Neutrophil (primary cell): Measurements from ENCODE around the gene CCDC78.

Source experiments
- H3K27ac ChIP-seq: fragments of 200-600 bp; sonication (generic); 2 replicates; pipeline ENCODE4 v1.5.1; 2016; ENCODE audit warnings: mild to moderate bottlenecking, moderate library complexity
- H3K27me3 ChIP-seq: fragments of 200-600 bp; sonication (generic); 2 replicates; pipeline ENCODE4 v1.6.0; 2016; ENCODE audit warnings: mild to moderate bottlenecking
- H3K36me3 ChIP-seq: fragments of 200-600 bp; sonication (generic); 2 replicates; pipeline ENCODE4 v1.5.1; 2017
- H3K4me1 ChIP-seq, 2 experiments: fragments of 200-600 bp in 1 of 2; sonication (generic) in 1 of 2; 1 replicate in 1 of 2; 2 replicates in 1 of 2; pipeline versions ENCODE4 v1.5.1 to v1.6.1; 2013 to 2016; ENCODE audit warnings: low read depth in 1 of 2, low read length in 1 of 2, mild to moderate bottlenecking in 1 of 2, moderate library complexity in 1 of 2; ENCODE audit not compliant: control insufficient read depth in 1 of 2, insufficient read depth in 1 of 2
- H3K4me3 ChIP-seq, 2 experiments: fragments of 200-600 bp in 1 of 2; sonication (generic) in 1 of 2; 1 replicate in 1 of 2; 2 replicates in 1 of 2; pipeline ENCODE4 v1.5.1; 2013 to 2016; ENCODE audit warnings: low read depth in 1 of 2, low read length in 1 of 2, mild to moderate bottlenecking in 1 of 2, moderate library complexity in 1 of 2
- H3K9me3 ChIP-seq: fragments of 200-600 bp; sonication (generic); 2 replicates; pipeline ENCODE4 v1.5.1; 2016
- CTCF ChIP-seq: fragments of 200-600 bp; sonication (generic); IDR thresholded peaks from 2 replicates; pipeline ENCODE4 v1.5.1; 2016; ENCODE audit warnings: antibody characterized with exemption

CCDC78 gene

GRCh38 chr16:705431-706188, 20.6 kb downstream of the CCDC78 start, which contains the start of gene FBXL16:
Gene FBXL16, minus strand, starts transcription at chr16:705801. Its CDS starts 8,396 bp downstream, at chr16:697405.
- Histone ChIP-seq H3K4me3 (no peak within 1 kb of the TSS), H3K27me3 (peaks cover 99% of the 10 kb centered on the region), H3K4me1 (no peaks in the 10 kb centered on the region)

GRCh38 chr16:704552-705380, 21.5 kb downstream of the CCDC78 start:
- no peaks in the 10 kb centered on the region for H3K4me1 ChIP-seq
- TF ChIP-seq CTCF, result no peak
- H3K27ac ChIP-seq, result no peak overlapping the region
- peaks cover 99% of the 10 kb centered on the region for H3K27me3 ChIP-seq
- H3K36me3 ChIP-seq, result no peaks in the 10 kb centered on the region
- no peak overlapping the region for H3K4me3 ChIP-seq
- no peaks in the 10 kb centered on the region for H3K9me3 ChIP-seq

More at GRCh38 chr16:705431-706188, 20.6 kb downstream of the CCDC78 start, which contains the start of gene FBXL16:
- TF ChIP-seq CTCF, result no peak
- Histone ChIP-seq H3K9me3 (no peaks in the 10 kb centered on the region), H3K36me3 (no peaks in the 10 kb centered on the region), H3K27ac (no peak within 1 kb of the TSS)

- Histone ChIP-seq H3K4me1 (no peaks in the 10 kb centered on the region), H3K27ac (no peak overlapping the region), H3K9me3 (no peaks in the 10 kb centered on the region), H3K36me3 (no peaks in the 10 kb centered on the region), H3K27me3 (peaks cover 99% of the 10 kb centered on the region), H3K4me3 (no peak overlapping the region)
- no peak for TF ChIP-seq CTCF
Measured at GRCh38 chr16:704047-704446, 22.2 kb downstream of the CCDC78 start.

GRCh38 chr16:703406-703805, 22.8 kb downstream of the CCDC78 start:
- Histone ChIP-seq H3K27me3 (peaks cover 99% of the 10 kb centered on the region), H3K4me3 (no peak overlapping the region)

GRCh38 chr16:702341-702740, 23.9 kb downstream of the CCDC78 start:
- no peak overlapping the region for H3K27ac ChIP-seq
- no peak overlapping the region for H3K4me3 ChIP-seq
- no peak for TF ChIP-seq CTCF
- peaks cover 99% of the 10 kb centered on the region for H3K27me3 ChIP-seq
- H3K36me3 ChIP-seq, result no peaks in the 10 kb centered on the region
- no peaks in the 10 kb centered on the region for H3K4me1 ChIP-seq
- H3K9me3 ChIP-seq, result no peaks in the 10 kb centered on the region

More at GRCh38 chr16:703406-703805, 22.8 kb downstream of the CCDC78 start:
- H3K9me3 ChIP-seq, result no peaks in the 10 kb centered on the region
- no peak for TF ChIP-seq CTCF
- H3K27ac ChIP-seq, result no peak overlapping the region
- H3K4me1 ChIP-seq, result no peaks in the 10 kb centered on the region
- no peaks in the 10 kb centered on the region for H3K36me3 ChIP-seq
